ENCODE measurements around the gene ZMYM4.
A peak's percentile ranks its signal among the peaks of the same experiment; 100 is the strongest.
"Not testable (repeated sequence)": the region's sequence is repeated elsewhere in the genome, so short reads cannot be mapped to it uniquely, and the experiment has no call there.

ZMYM4 gene

DNA sequence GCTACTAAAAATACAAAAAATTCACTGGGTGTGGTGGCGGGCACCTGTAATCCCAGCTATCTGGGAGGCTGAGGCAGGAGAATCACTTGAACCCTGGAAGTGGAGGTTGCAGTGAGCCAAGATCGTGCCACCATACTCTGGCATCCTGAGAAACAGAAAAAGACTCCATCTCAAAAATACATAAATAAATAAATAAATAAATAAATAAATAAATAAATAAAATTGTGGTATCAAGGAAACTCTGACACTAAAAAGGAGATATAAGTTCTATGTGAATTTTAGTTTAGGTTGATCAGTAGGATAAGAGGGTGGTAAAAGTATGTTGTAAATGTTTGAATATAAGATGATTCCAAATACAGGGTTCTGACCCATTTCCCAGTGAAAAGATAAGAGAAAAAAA lies 63.1 kb downstream of the ZMYM4 start:
- not testable (repeated sequence) for DNase-seq

DNA sequence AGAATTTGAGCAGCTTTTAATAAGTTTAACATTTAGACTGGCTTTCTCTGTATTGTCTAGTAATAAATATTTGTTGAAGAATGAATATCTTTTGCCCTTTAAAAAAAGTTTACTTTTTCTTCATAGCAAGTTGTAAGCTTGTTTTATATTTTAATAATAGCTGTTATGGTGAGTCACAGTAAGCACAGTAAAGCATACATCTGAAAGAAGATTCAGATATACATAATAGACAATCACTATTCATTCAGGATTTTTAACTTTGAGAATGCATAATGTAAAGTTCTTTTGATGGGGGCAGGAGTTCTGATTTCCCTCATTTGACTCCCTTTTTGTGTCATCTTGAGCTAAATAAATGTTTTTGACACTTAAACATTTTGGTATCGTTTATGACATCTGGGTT lies 66.0 kb downstream of the ZMYM4 start:
- no peak for DNase-seq

DNA sequence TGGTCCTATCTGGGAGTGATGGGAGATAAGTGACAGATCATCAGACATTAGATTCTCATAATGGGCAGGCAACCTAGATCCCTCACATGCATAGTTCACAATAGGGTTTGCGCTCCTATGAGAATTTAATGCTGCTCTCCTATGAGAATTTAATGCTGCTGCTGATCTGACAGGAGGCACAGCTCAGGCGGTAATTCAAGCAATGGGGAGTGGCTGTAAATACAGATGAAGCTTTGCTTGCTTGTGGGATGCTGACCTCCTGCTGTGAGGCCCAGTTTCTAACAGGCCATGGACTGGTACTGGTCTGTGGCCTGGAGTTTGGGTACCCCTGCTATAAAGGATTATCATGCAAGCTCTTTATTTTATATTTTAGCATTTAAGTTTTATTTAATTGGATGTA lies 72.0 kb downstream of the ZMYM4 start:
- no peak for DNase-seq

DNA sequence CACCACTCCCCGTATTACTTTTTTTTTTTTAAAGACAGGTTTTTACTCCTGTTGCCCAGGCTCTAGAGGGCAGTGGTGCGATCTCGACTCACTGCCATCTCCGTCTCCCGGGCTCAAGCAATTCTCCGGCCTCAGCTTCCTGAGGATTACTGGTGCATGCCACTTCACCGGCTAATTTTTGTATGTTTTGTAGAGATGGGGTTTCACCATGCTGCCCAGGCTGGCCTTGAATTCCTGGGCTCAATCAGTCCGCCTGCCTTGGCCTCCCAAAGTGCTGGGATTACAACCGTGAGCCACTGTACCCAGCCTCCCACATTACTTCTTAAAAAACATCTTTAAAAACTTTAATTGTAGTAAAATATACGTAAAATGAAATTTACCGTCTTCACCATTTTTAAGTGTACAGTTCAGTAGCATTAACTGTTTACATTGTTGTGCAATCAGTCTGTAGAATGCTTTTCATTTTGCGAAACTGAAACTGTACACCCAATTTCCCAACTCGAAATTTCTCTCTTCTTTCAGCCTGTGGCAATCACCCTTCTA lies 77.0 kb downstream of the ZMYM4 start:
- DNase-seq, result no peak

DNA sequence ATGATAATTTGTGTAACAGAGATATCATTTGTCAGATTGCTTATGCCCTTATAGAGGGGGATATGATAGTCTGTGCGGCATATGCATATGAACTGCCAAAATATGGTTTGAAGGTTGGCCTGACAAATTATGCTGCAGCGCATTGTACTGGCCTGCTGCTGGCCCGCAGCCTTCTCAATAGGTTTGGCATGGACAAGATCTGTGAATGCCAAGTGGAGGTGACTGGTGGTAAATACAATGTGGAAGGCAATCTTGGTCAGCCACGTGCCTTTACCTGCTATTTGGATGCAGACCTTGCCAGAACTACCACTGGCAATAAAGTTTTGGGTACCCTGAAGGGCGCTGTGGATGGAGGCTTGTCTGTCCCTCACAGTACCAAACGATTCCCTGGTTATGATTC lies 82.4 kb downstream of the ZMYM4 start:
- no peak for DNase-seq

DNA sequence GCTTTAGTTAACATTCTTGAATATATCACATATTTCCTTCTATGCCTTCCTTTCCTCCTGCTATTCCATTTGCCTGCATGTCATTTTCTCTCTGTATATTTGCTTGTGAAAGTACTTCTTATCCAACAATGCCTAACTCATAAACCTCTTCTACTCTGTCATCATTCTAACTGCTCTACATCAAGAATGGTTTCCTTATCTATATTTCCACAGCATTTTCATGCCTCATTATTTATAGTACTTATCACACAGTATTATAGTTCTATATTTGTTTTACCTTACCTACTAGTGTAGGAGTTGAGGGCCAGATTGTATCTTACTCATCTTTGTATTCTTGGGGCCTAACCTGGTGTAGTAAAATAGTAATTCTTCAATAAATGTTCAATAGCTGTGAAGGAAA lies 91.5 kb downstream of the ZMYM4 start:
- DNase-seq, result peak; percentile 23

DNA sequence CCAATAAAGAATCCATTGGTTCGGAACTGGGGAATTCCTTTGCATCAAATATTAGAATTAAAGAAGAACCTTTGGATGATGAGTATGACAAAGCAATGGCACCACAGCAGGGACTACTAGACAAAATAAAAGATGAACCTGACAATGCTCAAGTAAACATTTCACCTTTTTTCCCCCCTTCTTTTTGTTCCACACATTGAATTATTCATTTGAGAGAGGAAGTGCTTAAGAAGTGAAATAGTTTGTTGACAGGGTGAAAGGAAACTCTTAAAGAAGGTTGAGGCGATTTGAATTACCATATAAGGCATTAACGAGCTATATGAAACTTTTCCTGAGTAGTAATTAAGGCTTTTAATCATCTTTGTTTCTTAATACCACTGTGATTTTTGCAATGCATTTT lies 93.1 kb downstream of the ZMYM4 start:
- DNase-seq, result no peak

DNA sequence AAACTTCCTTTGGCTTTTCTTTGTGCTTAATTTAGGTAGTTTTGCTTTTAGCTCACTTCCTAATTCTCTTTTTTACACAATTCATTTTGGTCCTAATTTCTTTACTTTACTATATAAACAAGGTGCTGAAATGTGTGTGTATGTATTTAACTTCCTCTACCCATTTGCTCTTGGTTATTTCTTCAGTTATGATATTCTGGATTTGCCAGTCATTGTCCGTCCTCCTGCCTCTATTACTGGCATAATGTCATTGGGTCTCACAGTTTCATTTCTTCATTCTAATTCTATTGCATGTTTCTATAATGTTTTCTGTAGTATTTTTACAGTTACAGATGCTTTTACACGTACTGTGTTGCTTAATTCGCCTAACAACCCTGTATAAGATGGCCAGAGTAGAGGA lies 96.2 kb downstream of the ZMYM4 start:
- no peak for DNase-seq

DNA sequence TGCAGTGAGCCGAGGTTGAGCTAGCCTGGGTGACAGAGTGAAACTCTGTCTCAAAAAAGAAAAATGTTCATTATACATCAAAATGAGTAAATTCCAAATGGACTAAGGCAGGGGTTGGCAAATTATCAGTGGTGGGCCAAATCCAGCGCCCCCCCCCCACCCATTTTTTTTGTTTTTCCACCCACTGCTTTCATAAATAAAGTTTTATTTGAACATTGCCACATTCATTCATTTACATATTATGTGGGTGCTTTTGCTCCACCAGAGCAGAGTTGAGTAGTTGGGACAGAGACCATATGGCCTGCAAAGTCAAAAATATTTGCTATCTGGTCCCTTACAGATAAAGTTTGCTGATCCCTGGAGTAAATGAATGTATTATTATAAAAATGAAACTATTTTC lies 99.4 kb downstream of the ZMYM4 start:
- DNase-seq, result no peak

DNA sequence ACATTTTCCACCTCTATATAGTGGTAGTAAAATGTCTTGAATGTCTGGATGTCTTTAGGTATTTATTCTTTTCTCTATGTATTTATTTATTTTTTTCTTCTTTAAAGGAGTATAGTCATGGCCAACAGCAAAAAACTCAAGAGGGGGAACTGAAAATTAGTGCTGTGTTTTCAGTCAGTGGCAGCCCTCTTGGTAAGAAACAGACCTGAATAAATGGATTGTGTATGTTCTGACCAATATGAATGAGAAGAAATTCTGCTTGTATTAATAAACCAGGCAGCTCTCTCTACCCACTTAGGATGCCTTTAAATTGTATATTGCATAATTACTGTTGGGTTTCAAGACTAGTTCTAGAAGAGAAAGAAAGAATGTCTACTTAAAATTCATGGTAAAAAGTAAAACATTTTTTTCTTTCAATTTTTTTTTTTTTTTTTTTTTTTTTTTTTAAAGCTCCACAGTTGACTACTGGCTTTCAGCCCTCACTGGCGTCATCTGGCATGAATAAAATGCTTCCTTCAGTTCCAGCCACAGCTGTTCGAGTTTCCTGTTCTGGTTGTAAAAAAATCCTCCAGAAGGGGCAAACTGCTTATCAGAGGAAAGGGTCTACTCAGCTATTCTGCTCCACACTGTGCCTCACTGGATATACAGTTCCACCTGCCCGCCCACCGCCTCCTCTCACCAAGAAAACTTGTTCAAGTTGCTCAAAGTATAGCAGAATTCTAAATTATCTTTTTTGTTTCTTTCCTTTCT lies 101.6 kb downstream of the ZMYM4 start:
- DNase-seq, result peak; percentile 73

DNA sequence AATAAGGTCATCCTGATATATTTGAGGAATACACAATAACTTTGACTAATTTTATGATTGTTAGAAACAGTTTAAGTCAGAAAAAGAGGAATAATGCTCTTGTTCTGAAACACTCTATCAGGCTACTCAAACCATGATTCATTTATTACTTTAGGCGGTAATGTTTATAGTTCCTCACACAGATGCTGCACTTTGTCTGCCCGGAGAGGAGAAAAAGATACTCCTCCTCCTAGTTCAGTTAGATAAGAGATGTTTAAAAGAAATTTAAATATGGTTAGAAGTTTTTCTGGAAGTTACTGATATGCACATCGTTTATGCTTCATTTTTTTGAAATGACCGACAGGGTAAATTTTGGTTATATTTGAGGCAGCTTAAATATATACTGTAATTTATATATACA lies 103.0 kb downstream of the ZMYM4 start:
- DNase-seq, result peak; percentile 63

DNA sequence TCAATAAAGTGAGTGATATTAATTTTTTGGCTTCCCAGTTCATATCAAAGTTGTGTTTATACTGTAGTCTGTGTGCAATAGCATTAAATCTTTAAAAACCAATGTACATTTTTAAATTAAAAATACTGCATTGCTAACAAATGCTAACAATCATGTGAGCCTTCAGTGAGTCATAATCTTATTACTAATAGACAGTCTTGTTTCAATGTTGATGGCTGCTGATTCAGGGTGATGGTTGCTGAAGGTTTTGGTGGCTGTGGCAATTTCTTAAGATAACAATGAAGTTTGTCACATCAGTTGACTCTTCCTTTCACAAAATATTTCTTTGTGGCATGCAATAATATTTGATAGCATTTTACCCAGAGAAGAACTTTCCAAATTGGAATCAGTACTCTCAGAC lies 109.0 kb downstream of the ZMYM4 start:
- DNase-seq, result no peak

DNA sequence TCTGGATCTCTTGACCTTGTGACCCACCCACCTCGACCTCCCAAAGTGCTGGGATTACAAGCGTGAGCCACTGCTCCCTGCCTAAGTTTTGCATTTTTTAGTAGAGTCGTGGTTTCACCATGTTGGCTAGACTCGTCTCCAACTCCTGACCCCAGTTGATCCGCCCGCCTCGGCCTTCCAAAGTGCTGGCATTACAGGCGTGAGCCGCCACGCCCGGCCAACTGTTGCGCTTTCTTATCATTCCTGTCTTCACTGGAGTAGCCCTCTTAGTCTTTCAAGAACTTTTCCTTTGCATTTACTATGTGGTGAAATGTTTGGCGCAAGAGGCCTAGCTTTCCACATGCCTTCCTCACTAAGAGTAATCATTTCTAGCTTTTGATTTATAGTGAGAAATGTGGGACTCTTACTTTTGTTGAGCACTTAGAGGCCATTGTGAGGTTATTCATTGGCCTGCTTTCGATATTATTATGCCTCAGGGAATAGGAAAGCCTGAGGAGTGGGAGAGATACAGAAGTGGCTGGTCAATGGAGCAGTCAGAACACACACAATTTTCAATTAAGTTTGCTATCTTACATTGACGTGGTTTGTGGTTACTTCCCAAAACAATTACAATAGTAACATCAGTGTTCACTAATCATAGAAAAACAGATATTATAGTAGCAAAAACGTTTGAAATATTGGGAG lies 111.0 kb downstream of the ZMYM4 start:
- no peak for DNase-seq

DNA sequence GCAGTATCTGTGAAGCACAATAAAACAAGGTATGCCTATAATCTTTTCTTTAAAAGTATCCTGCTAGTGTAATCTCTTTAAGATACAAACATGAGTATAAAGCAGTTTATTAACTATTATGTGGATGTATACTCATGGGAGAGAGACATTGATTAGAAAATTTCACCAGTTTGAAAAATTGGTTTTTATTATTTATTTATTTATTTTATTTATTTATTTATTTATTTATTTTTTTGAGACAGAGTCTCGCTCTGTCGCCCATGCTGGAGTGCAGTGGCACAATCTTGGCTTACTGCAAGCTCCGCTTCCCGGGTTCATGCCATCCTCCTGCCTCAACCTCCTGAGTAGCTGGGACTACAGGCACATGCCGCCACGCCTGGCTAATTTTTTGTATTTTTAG lies 111.6 kb downstream of the ZMYM4 start:
- not testable (repeated sequence) for DNase-seq

DNA sequence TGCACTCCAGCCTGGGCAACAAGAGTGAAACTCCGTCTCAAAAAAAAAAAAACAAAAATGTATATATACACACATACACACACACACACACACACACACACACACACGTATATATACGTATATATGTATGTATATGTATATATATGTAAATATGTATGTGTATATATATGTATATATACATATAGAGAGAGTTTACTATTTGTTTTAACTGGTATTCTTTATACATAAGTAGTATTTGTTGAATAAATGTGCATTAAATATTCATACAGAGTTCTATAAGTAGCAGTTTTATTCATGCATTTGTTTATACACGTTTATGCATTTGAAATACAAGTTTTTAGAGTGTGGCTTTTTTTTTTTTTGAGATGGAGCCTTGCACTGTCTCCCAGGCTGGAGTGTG lies 113.6 kb downstream of the ZMYM4 start:
- DNase-seq, result no peak

DNA sequence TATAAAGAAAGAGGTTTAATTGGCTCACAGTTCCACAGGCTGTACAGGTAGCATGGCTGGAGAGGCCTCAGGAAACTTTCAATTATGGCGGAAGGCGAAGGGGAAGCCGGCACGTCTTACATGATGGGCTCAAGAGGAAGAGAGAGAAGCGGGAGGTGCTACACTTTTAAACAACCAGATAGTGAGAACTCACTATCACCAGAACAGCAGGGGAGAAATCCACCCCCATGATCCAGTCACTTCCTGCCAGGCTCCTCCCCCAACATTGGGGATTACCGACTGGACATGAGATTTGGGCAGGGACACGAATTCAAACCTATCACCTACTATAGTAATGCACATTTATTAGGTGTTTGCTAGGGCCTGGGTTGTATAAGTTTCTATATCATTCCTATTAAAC lies 117.8 kb downstream of the ZMYM4 start:
- DNase-seq, result no peak

DNA sequence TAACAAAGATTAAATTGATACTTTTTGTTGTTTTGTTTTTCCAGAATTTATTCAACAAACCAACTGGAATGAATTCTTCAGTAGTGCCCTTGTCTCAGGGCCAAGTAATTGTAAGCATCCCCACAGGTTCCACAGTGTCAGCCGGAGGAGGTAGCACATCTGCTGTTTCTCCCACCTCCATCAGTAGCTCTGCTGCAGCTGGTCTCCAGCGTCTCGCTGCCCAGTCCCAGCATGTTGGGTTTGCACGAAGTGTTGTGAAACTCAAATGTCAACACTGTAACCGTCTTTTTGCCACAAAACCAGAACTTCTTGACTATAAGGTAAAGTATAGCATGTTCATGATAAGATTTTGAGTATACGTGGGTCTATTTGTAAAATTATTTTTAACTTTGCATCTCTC lies 118.5 kb downstream of the ZMYM4 start:
- no peak for DNase-seq

DNA sequence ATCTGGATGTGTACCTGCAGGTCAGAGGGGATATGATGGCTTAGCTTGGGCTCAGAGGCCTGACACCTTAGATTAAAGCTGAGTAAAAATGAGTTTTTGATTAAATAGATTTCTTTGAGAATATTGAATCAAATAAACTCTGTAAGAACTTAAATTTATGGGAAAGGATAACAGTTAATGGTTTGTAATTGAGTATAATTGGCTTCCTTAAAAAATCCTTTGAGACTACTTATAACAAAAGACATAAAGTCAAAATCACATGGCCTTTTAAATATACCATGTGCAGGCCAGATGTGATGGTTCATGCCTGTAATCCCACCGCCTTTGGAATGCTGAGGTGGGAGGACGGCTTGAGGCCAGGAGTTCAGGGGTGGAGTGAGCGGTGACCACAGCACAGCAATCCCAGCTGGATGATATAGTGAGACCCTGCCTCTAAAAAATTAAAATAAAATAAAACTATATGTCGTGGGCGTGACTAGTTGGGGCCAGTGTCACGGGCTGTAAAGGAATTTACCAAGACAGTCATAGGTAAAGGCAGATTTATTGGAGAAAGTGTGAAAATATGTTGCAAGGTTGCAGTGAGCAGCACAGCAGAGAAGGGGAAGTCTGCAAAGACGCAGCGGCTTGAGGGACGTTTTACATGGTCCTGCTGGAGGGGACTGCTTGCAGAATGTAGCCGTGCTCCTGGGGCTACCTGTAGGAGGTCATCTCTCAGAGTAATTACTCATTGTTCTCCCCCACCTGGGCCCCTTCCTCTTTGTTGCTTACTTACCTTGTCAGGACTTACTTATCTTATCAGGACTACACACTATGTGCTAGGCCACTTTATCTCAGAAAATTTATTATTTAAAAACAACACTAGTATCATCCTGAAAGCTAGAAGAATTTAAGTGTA lies 122.3 kb downstream of the ZMYM4 start:
- DNase-seq, result no peak

DNA sequence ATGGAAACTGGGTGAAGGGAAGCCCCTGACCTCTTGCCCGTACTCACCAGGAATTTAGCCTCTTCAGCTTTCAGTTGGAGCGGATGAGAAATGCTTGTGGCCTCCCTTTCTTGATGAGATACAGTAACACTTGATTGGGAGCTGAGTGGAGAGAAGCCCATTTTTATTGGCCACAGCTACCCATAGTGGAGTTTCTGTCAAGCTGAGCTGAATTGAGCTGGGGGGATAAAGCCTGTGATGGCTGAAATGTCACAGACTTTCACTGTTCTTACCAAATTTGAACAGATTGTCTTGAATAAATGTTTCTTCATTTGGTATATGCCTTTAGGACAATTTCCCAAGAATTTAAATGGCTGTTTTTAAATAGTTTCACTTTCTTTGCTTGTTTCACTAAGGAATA lies 125.9 kb downstream of the ZMYM4 start:
- no peak for DNase-seq

DNA sequence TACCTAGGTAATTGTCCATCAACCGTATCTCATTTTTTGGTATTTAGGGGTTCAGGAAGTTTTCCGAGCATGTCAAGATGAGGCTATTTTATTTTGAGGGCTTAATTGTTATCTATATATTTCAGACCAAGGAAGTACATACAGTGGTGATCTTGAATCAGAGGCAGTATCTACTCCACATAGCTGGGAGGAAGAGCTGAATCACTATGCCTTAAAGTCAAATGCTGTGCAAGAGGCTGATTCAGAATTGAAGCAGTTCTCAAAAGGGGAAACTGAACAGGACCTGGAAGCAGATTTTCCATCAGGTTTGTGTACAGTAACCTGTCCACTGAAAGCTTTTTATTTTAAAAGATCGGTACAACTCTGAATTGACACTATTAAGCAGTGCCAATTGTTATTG lies 130.2 kb downstream of the ZMYM4 start:
- DNase-seq, result peak; percentile 6

DNA sequence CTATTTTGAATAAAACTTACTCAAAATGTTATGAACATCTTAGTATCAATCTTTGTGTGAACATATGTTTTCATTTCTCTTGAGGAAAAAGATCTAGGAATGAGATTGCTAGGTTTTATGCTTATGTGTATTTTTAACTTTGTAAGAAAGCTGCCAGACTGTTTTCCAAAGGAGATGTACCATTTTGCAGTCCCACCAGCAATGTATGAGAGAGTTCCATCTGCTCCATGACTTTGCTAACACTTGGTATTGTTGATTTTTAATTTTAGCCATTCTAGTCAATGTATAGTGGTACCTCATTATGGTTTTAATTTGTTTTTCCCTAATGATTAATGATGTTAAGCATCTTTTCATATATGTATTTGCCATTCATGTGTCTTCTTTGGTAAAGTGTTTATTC lies 132.5 kb downstream of the ZMYM4 start:
- no peak for DNase-seq

DNA sequence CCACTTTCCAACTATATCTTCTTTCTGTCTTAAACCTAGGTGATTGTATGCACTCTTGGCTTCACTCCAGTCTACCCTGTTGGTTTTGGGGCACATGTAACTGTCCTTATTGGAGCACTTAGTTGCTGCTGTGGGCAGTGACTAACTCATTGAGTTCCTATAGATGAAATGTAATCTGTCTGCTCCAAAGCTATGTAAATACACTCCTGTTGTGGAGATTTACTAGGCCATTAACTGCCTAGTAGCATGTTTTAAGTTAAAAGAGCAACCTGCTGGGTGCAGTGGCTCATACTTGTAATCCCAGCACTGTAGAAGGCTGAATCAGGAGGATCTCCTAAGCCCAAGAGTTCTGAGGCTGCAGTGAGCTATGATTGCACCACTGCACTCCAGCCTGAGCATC lies 137.6 kb downstream of the ZMYM4 start:
- no peak for DNase-seq

DNA sequence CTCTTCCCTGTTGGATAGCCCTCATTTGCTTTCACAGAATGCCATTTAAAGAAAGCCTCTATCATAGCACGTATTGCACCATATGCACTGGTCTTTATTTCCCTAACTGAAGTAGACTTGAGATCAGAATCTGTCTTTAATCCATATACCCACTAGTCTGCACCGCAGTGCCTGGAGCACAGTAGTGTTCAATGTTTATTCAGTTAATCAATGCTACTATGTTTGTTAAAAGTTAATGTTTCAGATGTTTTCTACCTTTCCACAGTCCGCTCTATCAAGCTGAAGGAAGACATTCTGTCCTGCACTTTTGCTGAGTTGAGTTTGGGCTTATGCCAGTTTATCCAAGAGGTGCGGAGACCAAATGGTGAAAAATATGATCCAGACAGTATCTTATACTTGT lies 139.2 kb downstream of the ZMYM4 start:
- DNase-seq, result no peak

DNA sequence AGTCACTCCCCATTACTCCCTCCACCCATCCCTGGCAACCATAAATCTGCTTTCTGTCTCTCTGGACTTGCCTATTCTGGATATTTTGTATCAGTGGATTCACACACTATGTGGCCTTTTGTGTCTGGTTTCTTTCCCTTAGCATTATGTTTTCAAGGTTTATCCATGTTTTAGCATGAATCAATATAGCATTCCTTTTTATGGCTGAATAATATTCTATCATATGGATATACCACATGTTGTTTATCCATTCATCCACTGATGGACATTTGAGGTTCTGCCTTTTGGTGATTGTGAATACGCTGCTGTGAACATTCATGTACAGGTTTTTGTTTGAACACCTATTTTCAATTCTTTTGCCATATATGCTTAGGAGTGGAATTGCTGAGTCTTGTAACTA lies 140.4 kb downstream of the ZMYM4 start:
- no peak for DNase-seq

Measured in OCI-M1 (cell line).